GM19452 (cell line): ENCODE results near the gene SYCP2L.
"Not testable (repeated sequence)": the region's sequence is repeated elsewhere in the genome, so short reads cannot be mapped to it uniquely, and the experiment has no call there.

Source experiments
- ATAC-seq: cut with Tn5 transposase; IDR thresholded peaks from one replicate; pipeline ENCODE4 v1.9.1; 2021; ENCODE audit not compliant: unreplicated experiment

Gene SYCP2L

DNA sequence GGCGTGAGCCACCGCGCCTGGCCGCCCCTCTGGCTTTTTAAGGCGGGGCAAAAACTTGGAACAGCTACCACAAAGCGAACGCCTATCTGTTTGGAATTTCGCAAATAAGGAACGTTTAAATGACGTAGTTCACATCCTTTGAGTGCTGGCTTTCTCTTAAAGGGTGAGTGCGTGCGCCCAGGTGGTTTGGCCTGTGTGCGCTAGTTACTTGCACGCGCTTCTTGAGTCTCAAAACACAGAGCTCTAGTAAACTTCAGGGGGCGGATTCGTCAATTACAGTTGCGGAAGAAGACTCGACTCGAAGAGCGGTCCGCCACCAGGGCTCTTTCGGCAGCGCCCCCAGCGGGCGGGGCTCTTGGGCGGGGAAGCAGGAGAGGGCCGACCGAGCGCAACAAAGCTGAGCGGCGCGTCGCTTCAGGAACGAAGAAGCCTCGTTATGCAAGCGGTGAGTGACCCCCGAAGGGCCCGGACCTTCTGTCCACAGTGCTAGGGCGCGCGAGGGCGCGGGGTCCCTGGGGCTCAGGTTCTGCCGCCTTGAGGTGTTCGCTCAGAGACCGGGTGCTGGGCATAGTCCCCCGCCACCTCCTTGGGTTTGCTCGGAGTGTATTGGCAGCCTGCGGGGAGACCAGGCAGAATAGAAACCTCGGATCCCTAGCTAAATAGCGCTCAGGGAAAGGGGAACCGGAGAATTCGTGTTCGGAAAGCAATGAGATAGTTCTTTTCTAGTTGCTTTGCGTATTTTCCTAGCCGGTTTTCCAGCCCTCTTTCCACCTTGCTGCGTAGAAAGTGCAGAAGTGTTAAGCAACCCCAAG lies at the start of gene SYCP2L:
SYCP2L (plus strand) TSS at position 362 of the 812 bp plus-strand sequence; CDS start at position 437, 75 bp downstream.
- peak; percentile 30 for ATAC-seq

DNA sequence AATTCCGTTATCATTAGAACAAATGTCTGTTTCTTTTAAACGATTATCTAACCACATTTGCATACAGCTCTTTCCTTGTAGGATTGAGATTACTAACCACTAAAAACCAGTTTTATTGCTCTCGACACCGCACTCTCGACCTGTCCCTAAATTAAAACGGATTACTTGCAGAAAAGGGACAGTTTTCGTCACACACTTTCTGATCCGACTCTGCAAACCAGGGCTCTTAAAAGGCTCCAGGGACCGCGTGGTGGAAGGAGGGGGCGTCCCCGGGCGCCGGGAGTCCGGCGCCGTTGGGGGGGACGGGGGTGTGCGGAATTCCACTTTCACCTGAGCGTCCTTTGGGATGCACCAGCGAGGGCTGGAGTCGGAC lies 49.2 kb upstream of the SYCP2L start:
- no peak for ATAC-seq

DNA sequence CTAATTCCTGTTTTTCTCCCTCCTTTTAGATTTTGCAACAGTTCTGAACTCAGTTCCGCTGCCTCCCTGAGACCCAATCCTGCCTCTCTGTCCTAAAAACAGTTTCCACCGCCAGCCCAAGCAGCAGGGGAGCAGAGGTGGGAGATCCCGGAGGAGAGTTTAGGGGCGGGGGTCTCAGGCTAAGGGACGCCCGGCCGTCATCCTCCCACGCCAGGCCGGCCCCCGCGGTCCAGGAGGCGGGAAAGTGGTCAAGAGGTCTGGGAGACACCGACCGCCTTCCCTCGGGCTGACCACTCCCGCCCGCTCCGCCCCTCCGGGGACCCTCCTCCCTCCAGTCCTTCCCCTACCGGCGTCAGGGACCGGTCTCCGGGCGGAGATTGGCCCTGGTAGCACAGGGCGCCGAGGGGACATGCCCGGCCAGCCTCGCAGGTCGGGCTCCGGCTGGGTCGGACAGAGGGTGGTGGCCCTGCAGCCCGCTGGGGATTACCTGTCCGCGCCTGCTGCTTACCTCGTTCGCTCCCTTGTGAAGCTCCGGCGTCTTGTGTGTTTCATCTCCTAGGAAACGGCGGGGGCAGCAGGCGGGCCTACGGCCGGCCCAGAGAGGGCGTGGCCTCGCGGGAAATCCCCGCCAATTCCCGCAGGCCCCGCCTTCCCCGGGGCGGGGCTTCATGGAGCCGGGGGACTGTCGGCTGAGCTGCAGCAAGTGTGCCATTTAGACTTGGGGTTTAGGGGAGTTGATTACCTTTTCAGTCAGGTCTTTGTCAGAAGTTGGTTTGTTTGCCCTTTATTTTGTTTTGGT lies 48.7 kb upstream of the SYCP2L start, which contains the start of gene MAK:
MAK (minus strand) TSS at position 545 of the 799 bp plus-strand sequence. CDS start 7,891 bp downstream, outside the sequence.
- peak; percentile 77 for ATAC-seq

DNA sequence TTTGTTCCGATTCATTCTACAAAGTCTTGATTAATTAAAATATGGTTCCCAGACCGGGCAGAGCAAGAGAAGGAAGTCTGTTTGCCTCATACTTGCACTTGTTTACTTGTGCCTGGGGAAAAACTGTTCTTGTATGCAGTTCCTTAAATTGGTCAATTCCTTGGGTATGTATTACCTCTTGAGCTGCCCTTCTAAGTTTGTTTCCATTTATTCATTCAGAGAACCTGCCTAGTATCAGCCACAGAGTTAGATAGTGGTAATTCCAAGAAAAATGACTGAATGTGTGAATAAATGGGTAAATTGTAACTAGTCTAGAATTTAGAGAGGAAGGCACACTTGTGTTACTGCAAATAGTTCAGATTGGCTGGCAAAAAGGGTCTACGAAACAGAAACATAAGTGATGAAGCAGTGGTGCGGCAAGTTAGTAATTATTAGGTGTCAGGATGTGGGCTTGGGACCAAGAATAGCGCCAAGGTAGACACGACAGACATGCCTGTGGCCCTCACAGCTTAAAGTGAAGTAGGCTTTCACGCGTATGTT lies 48.0 kb upstream of the SYCP2L start:
- ATAC-seq = peak; percentile 75

DNA sequence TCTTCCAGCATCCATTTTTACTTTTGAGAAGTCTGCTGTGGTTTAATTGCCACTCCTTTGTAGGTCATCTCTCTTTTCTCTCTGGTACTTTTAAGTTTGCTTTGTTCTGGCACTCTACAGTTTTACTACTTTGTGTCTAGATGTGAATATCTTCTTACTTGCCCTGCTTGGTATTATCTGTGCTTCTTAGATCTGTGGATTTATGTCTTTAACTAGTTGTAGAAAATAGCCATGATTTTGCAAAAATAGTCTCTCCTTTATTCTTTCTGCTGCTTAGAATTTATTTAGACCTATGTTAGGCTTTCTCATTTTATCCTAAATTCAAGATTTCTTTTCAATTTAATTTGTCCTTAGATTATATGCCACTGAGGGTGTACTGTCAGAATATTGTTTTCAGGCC lies 43.3 kb upstream of the SYCP2L start:
- no peak for ATAC-seq

DNA sequence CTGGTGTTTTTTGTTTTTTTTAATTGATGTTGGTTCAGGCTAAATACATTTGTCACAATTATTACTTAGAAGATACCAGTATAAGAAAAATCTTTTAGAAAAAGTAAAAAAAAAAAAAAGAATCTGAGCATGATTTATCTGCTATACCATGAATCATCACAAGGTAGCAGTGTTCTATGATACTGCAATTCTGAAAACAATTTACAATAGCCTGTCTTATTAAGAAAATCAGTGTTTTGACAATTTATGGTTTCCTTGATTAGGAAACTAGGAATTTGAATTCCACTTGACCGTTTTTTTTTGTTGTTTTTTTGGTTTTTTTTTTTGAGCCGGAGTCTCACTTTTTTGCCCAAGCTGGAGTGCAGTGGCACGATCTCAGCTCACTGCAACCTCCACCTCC lies 39.2 kb upstream of the SYCP2L start:
- ATAC-seq = no peak

DNA sequence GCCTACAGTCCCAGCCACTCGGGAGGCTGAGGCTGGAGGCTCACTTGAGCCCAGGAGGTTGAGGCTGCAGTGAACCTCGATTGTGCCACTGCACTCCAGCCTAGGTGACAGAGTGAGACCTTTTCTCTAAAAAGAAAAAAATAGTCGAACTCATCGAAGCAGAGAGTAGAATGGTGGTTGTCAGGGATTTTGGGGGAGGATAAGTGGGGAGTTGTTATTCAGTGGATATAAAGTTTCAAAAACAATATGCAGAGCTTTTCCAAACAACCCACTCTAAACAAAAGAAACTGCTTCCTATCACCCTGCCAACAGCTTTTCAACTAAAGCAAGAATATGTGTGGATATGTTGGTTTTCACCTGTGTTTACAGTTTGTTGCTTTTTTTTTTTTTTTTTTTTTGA lies 37.0 kb upstream of the SYCP2L start:
- ATAC-seq = no peak

DNA sequence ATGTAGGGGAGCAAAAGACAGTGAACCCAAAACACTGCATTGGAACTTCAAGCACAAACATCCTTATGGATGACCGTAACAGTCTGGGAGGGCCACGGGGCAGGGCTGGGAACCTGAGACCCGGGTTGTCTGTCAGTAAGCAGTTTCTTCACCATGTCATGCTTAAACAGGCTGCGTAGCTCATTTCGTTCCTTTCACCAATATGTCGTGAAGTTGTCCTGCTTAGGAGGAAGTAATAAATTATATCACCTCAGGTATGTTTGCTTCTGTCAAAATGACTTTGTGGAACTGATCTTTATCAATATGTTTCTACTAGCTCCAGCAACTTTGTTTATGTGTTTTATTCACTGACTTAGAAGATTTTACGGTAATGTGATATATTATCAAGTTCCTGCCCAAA lies 36.1 kb upstream of the SYCP2L start:
- no peak for ATAC-seq

DNA sequence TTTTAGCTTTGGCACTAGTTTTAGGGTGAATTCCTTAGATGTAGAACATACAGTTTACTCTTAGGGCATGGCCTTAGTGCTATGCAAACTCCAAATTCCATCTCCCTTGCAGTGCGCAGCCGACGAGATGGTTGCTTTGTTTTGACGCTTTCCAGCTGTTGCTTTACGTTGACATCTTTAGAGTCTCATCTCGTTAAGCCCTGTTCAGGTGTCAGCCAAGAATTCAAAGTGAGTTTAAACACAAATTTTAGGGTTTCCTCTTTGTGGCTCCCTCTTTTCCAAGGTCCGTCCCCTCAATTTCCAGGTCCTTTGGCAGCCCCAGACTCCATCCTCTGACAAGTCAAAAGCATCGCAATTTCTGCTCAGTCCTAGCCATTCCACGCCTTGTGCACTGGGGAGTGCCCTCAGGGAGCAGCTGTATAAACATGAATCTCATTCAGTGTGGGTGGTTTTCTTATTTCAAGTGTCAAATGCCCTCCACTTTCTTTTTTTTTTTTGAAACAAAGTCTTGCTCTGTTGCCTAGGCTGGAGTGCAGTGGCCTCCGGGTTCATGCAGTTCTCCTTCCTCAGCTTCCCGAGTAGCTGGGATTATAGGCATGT lies 34.4 kb upstream of the SYCP2L start:
- no peak for ATAC-seq

DNA sequence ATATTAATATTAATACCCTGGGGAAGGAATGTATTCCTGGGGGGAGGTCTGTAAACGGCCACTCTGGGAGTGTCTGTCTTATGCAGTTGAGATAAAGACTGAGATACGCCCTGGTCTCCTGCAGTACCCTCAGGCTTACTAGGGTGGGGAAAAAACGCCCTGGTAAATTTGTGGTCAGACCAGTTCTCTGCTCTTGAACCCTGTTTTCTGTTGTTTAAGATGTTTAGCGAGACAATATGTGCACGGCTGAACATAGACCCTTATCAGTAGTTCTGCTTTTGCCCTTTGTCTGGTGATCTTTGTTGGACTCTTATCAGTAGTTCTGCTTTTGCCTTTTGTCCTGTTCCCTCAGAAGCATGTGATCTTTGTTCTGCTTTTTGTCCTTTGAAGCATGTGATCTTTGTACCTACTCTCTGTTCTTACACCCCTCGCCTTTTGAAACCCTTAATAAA lies 33.0 kb upstream of the SYCP2L start:
- not testable (repeated sequence) for ATAC-seq

DNA sequence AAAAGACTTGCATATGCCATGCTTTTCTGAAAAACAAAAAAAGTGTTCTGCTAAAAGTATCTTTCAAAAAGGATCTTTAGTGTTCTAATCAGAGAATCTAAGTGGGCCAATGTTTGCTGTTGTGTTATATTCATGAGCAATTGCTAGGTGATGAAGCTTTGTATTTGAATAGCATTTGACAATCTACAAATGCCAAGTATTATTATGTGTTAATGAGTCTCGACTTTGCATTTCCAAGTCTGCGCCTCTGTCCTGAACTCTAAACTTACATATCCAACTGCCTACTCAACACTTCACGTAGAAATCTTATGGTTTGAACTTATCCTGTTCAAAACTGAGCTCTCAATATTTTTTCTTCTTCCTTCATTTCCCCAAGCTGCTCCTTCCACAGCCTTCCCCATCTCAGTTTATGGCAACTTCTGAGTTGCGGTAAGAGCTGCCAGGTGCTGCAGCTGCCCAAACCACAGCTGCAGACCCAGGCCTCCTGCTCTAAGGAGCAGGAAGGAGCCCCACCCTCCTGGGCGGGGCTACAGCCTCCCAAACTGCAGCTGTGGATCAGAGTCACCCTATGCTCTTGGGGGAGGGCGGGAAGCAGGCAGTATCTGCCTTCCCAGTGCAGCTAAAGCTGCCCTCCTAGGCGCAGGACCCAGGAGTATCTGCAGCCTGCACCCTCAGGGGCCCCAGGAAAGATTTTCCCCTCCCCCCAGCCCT lies 31.8 kb upstream of the SYCP2L start:
- no peak for ATAC-seq

DNA sequence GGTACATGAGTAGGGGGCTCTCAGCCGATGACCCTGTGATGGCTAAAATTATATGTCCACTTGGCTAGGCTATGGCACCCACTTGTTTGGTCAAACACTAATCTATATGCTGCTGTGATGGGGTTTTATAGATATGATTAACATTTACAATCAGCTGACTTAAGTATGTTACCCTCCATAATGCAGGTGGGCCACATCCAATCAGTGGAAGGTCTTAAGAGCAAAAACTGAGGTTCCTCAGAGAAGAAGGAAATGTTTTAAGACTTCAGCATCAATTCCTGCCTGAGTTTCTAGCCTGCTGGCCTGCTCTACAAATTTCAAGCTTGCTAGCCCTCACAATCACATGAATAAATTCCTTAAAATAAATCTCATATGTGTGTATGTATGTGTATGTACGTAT lies 29.6 kb upstream of the SYCP2L start:
- ATAC-seq = no peak

DNA sequence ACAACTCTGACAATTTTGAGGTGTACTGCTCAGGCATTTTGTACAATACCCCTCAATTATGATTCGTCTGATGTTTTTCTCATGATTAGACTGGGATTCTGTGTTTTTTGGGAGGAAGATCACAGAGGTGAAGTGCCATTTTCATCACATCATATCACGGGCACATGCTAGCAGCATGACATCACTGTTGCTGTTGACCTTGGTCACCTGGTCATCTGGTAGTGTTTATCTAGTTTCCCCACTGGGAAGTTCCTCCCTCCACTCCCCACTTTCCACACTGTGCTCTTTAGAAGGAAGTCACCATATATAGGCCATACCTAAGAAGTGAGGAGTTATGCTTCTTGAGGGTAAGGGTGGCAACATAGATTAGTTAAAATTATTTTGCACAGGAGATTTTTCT lies 25.8 kb upstream of the SYCP2L start:
- ATAC-seq = no peak

DNA sequence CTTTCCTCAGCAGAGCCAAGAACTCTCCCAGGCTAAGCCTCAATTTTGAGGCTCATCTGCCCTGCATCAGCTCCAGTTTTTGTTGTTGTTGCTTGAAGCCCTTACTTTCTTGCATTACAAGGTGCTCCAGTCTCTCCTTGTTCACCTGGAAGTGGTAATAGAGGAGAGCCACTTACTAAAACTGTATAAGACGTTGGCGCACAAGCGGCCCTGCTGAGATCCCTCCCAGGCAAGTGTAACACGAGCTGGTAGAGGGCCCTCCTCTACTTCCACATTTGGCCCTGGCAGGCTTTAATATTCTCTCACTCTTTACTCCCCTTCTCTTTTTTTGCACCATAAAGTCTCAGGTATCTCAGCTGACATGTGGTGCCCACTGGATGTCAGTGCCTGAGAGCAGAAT lies 24.5 kb upstream of the SYCP2L start:
- ATAC-seq = no peak

DNA sequence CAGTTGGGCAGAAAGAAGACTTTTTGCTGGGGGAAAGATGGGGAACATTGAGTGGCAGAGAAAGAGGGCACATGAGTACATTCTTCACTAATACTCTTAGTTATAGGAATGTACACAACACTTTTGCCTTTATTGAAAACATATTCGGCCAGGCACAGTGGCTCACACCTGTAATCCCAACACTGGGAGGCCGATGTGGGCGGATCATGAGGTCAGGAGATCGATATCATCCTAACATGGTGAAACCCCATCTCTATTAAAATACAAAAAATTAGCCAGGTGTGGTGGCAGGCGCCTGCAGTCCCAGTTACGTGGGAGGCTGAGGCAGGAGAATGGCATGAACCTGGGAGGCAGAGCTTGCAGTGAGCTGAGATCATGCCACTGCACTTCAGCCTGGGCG lies 23.8 kb upstream of the SYCP2L start:
- not testable (repeated sequence) for ATAC-seq

DNA sequence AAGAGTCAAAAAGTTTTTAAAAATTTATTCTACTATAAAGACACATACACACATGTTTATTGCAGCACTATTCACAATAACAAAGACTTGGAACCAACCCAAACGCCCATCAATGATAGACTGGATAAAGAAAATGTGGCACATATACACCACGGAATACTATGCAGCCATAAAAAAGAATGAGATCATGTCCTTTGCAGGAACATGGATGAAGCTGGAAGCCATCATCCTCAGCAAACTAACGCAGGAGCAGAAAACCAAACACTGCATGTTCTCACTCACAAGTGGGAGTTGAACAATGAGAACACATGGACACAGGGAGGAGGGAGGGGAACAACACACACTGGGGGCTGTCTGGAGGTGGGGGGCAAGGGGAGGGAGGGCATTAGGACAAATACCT lies 20.1 kb upstream of the SYCP2L start:
- not testable (repeated sequence) for ATAC-seq

DNA sequence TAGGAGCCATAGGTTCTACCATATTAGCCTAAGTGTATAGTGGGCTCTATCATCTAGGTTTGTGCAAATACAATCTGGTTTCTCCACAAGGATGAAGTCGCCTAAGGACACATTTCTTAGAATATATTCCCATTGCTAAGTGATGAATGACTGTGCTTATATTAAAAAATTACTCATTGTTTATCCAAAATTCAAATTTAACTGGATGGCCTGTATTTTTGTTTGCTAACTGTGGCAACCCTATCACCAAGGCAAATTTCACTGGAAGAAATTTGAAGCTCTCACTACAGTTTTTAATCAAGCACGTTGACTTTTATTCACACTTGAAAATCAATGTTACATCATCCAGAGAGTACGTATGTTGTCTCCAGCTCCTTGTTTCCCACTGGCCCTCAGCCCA lies 18.9 kb upstream of the SYCP2L start:
- ATAC-seq = no peak

DNA sequence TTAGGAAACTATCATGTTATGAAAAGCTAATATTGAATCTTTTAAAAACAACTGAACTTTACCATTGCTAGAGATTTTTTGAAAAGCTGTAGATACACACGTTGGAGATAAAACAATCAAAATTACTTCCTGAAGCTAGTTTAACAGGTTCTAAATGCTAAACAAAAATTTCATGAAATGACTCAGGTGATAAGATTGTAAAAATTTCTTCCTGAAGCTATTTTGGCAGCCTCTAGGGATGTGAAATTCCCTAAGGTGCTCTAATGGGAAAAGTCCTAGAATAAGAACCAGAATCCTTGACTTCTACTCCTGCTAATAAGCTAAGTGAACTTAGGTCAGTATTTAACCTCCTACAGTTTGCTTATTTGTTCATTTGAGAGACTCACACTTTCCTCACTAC lies 13.5 kb upstream of the SYCP2L start:
- no peak for ATAC-seq

DNA sequence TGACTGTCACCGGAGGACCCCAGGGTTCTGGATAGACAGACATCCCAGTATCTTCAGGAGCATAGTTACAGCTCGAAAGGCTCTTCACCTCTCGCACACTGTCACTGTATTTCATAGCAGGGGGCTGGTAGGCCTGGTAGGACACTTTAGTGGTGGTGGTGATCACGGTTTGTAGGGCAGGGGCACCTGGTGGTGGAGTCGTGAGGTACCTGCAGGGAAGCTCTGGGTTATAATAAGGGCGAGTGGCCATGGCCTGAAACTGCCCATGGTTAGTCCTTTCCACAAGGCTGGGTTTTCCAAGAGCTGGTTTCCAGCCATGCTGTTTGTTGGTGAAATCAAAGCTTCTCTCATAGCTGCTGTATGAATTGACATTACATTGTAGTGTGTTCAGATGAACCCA lies 12.6 kb upstream of the SYCP2L start:
- ATAC-seq = no peak

DNA sequence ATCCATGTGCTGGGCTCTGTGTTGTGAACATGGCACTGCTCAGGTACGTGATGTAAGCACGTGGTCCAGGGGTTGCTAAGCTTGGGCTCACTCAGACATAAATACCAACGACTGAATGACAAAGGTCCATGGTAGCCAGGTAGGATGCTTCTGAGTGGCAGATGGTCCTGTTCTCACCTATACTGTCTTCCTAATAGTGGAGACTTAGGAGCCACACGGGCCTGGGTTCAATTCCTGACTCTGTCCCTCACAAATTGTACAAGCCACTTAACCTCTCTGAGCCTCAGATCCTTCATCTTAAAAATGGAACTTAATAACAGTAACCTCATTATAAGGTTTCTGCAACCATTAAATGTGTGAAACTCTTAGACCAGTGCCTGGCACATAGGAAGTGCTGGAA lies 11.8 kb upstream of the SYCP2L start:
- ATAC-seq = no peak

DNA sequence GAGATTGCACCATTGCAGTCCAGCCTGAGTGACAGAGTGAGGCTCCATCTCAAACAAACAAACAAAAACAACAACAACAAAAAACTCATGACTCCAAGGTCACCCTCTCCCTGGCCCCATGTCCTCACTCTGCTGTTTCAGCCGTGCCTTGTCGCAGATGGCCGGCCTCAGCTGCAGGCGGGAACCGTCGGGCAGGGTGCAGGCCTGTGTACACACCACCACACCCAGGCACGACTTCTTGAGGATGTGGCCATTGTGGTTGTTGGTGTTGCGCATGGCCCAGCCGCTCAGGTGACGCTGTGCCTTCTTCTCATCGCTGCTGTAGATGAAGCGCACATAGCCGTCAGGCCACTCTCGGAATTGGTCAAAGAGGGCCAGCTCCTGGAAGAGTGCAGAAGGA lies 9.8 kb upstream of the SYCP2L start:
- ATAC-seq = no peak
